Measurements from ENCODE around the gene HSPBP1. TPM values are rescaled to one million over a fixed set of nuclear protein-coding genes. Genes with fewer than 3 reads are reported as not detected.
A peak's percentile ranks its signal among the peaks of the same experiment; 100 is the strongest.

HSPBP1 gene
- total and polyA plus RNA-seq, 9 of the 15 experiments (the other 6 are each of a cell fraction or from before 2014, with no cell fraction given): 0.83 to 81.3 (median 21.8) TPM

DNA sequence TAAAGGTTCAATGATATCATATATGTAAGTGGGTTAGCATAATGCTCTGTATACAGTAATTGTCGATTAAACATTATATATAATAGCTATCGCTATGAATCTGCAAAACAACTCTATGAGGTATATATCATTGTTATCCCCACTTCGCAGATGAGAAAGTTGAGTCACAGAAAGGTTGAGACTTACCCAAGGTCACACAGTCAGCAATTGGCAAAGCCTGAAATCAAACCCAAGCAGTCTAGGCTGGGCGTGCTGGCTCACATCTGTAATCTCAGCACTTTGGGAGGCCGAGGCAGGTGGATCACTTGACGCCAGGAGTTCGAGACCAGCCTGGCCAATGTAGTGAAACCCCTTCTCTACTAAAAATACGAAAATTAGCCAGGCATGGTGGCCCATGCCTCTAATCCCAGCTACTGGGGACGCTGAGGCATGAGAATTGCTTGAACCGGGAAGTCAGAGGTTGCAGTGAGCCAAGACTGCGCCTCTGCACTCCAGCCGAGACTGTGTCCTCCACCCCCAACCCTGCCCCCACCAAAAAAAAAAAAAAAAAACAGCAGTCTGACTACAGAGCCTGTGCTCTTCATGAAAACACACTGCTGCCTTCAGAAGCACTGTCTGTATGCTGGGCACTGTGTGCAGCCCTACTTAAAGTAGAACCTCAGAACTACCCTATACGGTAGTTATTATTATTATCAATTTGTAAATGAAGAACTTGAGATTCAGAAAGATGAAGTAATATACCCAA, 1.3 kb downstream of the HSPBP1 start (continued):
- TF ChIP-seq, protein P1, sequence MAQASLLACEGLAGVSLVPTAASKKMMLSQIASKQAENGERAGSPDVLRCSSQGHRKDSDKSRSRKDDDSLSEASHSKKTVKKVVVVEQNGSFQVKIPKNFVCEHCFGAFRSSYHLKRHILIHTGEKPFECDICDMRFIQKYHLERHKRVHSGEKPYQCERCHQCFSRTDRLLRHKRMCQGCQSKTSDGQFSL (CRISPR knock-in tag; IDR thresholded peaks at IDR 0.05): no peak
- TF ChIP-seq, protein P1 (tag; IDR thresholded peaks at IDR 0.05): no peak
- no peak for TF ChIP-seq BACH1 (tag; IDR thresholded peaks at IDR 0.05)
- no peak for TF ChIP-seq HNRNPUL1 (IDR thresholded peaks at IDR 0.05; ENCODE audit: low read length)
- no peak for TF ChIP-seq SMARCE1 (IDR thresholded peaks at IDR 0.05)
- TF ChIP-seq BCOR (IDR thresholded peaks at IDR 0.05): peak; percentile 73
- no peak for TF ChIP-seq POLR3G (IDR thresholded peaks at IDR 0.05; ENCODE audit: extremely low read depth, insufficient read length, insufficient replicate concordance)
- 0 out of 2 replicates have a peak, but pooled peaks have one; percentile 27 for TF ChIP-seq ZNF121 (CRISPR knock-in tag; conservative IDR thresholded peaks at IDR 0.05)
- no peak for TF ChIP-seq POLR3A (IDR thresholded peaks at IDR 0.05; ENCODE audit: borderline replicate concordance, extremely low read depth, insufficient read depth, insufficient read length)
- TF ChIP-seq ZNF197 (CRISPR knock-in tag; IDR thresholded peaks at IDR 0.05; ENCODE audit: low read depth): no peak
- TF ChIP-seq U2AF1 (optimal IDR thresholded peaks at IDR 0.05; ENCODE audit: low read depth, low read length): no peak
- TF ChIP-seq HDAC1 (IDR thresholded peaks at IDR 0.05): no peak
- TF ChIP-seq STAT5A (IDR thresholded peaks at IDR 0.05; ENCODE audit: borderline replicate concordance, low read length): no peak
- TF ChIP-seq, protein P2, sequence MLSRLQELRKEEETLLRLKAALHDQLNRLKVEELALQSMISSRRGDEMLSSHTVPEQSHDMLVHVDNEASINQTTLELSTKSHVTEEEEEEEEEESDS (CRISPR knock-in tag; IDR thresholded peaks at IDR 0.05): no peak
- no peak for TF ChIP-seq ETV1 (tag; conservative IDR thresholded peaks at IDR 0.05; ENCODE audit: low read depth)
- TF ChIP-seq DPF2 (IDR thresholded peaks at IDR 0.05): no peak
- TF ChIP-seq, protein P3, sequence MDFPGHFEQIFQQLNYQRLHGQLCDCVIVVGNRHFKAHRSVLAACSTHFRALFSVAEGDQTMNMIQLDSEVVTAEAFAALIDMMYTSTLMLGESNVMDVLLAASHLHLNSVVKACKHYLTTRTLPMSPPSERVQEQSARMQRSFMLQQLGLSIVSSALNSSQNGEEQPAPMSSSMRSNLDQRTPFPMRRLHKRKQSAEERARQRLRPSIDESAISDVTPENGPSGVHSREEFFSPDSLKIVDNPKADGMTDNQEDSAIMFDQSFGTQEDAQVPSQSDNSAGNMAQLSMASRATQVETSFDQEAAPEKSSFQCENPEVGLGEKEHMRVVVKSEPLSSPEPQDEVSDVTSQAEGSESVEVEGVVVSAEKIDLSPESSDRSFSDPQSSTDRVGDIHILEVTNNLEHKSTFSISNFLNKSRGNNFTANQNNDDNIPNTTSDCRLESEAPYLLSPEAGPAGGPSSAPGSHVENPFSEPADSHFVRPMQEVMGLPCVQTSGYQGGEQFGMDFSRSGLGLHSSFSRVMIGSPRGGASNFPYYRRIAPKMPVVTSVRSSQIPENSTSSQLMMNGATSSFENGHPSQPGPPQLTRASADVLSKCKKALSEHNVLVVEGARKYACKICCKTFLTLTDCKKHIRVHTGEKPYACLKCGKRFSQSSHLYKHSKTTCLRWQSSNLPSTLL (IDR thresholded peaks at IDR 0.05): no peak
- peak; percentile 71; the same call in 1 of the 2 replicates for TF ChIP-seq ZNF384 (IDR thresholded peaks at IDR 0.05; ENCODE audit: low read depth, low read length)
- TF ChIP-seq, protein P4, sequence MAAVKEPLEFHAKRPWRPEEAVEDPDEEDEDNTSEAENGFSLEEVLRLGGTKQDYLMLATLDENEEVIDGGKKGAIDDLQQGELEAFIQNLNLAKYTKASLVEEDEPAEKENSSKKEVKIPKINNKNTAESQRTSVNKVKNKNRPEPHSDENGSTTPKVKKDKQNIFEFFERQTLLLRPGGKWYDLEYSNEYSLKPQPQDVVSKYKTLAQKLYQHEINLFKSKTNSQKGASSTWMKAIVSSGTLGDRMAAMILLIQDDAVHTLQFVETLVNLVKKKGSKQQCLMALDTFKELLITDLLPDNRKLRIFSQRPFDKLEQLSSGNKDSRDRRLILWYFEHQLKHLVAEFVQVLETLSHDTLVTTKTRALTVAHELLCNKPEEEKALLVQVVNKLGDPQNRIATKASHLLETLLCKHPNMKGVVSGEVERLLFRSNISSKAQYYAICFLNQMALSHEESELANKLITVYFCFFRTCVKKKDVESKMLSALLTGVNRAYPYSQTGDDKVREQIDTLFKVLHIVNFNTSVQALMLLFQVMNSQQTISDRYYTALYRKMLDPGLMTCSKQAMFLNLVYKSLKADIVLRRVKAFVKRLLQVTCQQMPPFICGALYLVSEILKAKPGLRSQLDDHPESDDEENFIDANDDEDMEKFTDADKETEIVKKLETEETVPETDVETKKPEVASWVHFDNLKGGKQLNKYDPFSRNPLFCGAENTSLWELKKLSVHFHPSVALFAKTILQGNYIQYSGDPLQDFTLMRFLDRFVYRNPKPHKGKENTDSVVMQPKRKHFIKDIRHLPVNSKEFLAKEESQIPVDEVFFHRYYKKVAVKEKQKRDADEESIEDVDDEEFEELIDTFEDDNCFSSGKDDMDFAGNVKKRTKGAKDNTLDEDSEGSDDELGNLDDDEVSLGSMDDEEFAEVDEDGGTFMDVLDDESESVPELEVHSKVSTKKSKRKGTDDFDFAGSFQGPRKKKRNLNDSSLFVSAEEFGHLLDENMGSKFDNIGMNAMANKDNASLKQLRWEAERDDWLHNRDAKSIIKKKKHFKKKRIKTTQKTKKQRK (IDR thresholded peaks at IDR 0.05; ENCODE audit: borderline replicate concordance, low read depth, low read length): no peak
- TF ChIP-seq, protein P5, sequence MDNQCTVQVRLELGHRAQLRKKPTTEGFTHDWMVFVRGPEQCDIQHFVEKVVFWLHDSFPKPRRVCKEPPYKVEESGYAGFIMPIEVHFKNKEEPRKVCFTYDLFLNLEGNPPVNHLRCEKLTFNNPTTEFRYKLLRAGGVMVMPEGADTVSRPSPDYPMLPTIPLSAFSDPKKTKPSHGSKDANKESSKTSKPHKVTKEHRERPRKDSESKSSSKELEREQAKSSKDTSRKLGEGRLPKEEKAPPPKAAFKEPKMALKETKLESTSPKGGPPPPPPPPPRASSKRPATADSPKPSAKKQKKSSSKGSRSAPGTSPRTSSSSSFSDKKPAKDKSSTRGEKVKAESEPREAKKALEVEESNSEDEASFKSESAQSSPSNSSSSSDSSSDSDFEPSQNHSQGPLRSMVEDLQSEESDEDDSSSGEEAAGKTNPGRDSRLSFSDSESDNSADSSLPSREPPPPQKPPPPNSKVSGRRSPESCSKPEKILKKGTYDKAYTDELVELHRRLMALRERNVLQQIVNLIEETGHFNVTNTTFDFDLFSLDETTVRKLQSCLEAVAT (IDR thresholded peaks at IDR 0.05): no peak
- no peak for TF ChIP-seq XRCC5 (IDR thresholded peaks at IDR 0.05; ENCODE audit: low read depth, low read length)
